Activated CD4-positive, alpha-beta T cell treated with anti-CD3 and anti-CD28 coated beads, Interleukin-2, amount 50 U/mL, for 1 hour (primary cell): ENCODE data around the gene GRAMD1B.

Source experiments
- DNase-seq: peaks from one replicate; pipeline ENCODE4 v3.0.0-alpha.2; 2020

Gene GRAMD1B

GRCh38 chr11:123594921-123595320 is 164.9 kb downstream of the GRAMD1B start:
- DNase-seq = no peak

- DNase-seq = no peak
Observed at GRCh38 chr11:123597859-123598258, 167.8 kb downstream of the GRAMD1B start.

- DNase-seq = no peak
Observed at GRCh38 chr11:123601136-123601535, 171.1 kb downstream of the GRAMD1B start.

- DNase-seq = no peak
Observed at GRCh38 chr11:123601743-123602142, 171.7 kb downstream of the GRAMD1B start.

GRCh38 chr11:123603666-123604065 is 173.6 kb downstream of the GRAMD1B start:
- DNase-seq = no peak

DNA sequence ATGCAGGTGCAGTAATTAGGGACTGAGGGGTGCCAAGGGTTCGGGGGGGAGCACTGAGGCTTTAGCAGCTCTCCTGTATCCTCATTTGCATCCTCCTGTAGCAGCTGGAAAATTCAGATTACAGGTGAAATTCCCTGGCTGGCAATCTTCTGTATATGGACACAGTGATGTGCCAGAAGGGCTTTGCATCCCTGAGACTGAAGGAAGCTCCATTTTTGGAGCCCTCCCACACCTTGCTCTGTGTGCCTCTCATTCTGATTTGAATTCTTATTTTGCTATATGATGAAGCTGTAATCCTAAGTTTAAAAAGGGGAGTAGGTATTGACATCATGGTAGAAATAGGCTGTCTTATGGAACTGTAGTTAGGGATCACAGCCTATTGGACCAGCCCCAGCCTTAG is 177.7 kb downstream of the GRAMD1B start:
- no peak for DNase-seq

DNA sequence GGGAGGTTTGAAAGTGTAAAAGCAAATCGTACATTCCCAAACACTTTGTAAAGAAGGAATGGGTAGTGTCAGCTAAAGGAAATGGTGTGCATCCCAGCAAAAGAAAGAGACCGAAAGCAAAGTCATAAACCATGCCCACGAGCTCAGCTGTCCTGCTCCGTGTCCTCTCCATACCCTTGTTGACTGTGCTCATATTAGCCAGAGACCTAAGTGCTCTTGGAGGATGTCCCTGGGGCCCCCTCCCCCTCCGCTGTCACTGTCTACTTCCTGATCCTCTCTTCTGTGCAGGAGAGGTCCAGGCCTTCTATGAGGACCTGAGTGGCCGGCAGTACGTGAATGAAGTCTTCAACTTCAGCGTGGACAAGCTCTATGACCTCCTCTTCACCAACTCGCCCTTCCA is 178.3 kb downstream of the GRAMD1B start:
- no peak for DNase-seq

DNA sequence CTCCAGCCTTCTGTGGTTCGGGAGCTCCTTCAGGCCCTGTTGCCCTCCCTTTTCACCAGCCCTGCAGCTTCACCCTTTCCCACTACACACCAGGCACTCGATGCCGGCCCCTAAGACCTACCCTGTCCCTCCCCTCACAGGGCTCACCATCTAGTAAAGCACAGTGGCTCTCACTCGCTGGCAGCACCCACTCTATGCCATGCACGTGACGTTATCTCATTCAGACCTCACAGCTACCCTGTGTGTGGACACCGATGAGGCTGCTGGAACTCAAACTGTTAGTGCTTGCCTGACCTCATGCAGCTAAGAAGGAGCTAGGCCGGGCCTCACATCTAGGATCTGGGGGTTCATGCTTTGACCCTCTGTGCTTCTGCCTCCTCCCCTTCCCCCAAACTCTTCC is 178.9 kb downstream of the GRAMD1B start:
- DNase-seq = no peak

DNA sequence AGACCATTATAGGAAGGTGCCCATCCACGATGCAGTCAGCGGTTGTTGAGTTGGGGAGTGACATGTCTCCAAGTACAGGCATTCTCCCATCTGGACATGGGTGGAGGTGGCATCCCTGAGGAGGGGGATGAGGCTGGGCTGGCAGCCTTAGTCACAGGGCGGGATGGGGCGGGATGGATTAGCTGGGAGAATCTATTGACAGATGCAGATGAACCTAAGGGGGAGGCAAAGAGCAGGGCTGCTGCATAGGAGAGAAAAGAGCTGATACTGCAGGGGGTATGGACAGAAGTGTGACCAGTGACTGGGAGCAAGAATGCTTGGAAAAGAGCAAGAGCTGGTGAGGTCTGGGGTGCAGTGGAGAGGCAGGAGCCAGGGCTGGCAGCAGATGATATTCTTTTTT is 181.6 kb downstream of the GRAMD1B start:
- no peak for DNase-seq

- DNase-seq = no peak
Observed at GRCh38 chr11:123616505-123617198, 186.6 kb downstream of the GRAMD1B start.

GRCh38 chr11:123622576-123622975 is 192.5 kb downstream of the GRAMD1B start:
- DNase-seq = no peak

DNA sequence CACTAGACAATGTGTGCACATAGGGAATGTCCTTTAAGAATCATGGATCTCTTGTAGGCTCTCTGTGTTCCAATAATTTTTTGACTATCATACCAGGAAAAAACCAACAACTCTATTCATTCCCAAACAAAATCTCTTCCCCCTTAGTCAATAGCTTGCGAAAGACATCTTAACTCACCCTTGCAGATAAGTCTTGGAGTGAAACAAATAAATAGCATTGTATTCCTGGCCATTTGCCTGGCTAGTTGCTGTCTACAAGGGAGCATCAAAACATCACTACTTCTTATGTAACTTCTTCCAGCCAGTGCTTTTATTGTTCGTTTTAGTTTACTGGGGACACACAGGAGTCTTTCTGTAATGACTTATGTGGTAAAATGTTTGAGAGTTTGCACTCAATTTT is 194.9 kb downstream of the GRAMD1B start:
- no peak for DNase-seq

- DNase-seq = no peak
Observed at GRCh38 chr11:123628936-123629683, 199.0 kb downstream of the GRAMD1B start.

- no peak for DNase-seq
Observed at GRCh38 chr11:123630126-123630608, 200.1 kb downstream of the GRAMD1B start.

- no peak for DNase-seq
Observed at GRCh38 chr11:123640029-123640428, 210.0 kb downstream of the GRAMD1B start.

DNA sequence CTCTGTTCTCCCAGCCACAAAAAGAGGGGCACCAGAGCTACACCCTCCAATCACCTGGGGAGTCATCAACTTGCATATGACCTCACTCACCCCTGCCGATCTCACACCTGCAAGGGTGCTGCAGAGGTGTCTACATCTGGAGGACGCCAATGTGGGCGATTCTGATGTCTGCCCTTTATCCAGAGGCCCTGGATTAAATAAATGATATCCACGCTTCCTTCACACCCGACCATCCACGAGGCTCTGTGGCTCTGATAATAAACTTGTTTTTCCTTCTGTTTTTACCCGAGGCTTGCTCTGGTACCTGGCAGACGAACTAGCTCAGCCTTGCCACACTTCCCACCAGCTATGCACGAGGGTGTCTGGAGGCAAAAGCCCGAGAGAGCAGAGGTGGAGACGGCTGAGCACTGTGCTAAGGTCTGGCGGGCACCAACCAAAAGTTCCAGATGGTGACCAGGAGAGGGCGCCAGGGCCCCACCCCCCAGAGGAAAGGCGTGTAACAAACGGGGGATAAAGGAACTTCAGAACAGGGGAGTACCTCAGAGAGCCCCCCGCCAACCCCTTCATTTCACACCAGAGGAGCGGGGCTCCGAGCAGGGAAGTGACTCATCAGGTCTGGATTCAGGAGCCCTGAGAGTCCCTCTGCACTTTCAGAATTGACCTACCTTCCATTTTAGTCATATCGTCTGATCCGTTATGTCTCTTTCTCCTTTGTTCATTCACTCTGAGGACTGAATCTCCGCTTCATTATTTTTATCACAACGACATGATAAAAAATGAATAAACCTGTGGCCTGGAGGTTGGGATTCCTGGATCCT is 210.8 kb downstream of the GRAMD1B start:
- DNase-seq = peak; percentile 53

- no peak for DNase-seq
Observed at GRCh38 chr11:123641495-123641840, 211.4 kb downstream of the GRAMD1B start.

GRCh38 chr11:123642435-123642834 is 212.4 kb downstream of the GRAMD1B start:
- no peak for DNase-seq

DNA sequence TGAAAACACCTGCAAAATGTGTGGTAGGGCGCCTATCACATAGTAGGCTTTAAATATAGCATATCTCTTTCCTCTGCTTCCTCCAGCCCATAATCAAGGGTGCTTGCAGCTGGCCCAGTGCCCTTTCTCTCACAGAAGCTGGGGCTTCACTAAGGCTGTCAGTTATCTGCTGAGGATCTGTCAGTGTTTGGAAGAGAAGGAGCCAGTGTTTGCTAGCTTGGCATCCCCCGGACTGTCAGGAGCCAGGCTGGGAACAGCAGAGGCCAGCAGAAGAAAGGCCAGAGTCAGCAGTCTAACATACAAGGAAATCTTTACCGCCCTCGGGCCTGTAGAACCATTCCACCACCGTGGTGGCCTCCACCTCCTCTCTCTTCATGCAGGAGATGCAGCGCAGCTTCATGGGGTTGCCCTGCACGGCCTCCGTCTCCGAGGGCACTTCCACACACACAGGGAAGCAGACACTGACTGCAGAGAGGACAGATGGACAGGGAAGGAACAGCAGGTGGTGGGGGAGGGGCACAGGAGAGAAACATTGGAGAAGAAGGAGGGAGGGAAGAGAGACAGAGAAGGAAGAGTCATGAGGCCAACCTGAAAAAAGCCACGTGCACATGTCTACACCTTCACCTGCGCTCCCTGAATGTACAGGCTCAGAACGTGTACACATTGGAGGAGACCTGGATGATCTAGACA is 215.4 kb downstream of the GRAMD1B start:
- no peak for DNase-seq

DNA sequence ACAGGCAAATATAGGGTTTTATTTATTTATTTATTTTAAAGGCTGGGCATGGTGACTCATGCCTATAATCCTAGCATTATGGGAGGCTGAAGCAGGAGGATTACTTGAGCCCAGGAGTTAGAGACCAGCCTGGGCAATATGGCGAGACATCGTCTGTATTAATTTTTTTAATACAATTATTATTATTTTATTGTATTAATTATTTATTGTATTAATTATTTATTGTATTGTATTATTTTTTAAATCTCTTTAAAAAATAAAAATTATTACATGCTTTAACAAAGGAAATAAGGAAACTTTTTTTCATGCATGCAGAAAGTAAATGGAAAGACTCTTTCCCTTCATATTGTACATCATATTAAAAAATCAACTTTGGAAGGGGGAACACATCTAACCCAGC is 220.8 kb downstream of the GRAMD1B start:
- DNase-seq = no peak

GRCh38 chr11:123652599-123652998 is 222.5 kb downstream of the GRAMD1B start:
- DNase-seq = no peak

GRCh38 chr11:123653483-123653826 is 223.4 kb downstream of the GRAMD1B start:
- DNase-seq = no peak
